GM19351 (cell line): ENCODE measurements around the gene POLR3K.

Experiments used
- ATAC-seq: cut with Tn5 transposase; IDR thresholded peaks from one replicate; pipeline ENCODE4 v1.9.1; 2021; ENCODE audit warnings: mild to moderate bottlenecking, moderate library complexity; ENCODE audit not compliant: unreplicated experiment

The POLR3K gene

DNA sequence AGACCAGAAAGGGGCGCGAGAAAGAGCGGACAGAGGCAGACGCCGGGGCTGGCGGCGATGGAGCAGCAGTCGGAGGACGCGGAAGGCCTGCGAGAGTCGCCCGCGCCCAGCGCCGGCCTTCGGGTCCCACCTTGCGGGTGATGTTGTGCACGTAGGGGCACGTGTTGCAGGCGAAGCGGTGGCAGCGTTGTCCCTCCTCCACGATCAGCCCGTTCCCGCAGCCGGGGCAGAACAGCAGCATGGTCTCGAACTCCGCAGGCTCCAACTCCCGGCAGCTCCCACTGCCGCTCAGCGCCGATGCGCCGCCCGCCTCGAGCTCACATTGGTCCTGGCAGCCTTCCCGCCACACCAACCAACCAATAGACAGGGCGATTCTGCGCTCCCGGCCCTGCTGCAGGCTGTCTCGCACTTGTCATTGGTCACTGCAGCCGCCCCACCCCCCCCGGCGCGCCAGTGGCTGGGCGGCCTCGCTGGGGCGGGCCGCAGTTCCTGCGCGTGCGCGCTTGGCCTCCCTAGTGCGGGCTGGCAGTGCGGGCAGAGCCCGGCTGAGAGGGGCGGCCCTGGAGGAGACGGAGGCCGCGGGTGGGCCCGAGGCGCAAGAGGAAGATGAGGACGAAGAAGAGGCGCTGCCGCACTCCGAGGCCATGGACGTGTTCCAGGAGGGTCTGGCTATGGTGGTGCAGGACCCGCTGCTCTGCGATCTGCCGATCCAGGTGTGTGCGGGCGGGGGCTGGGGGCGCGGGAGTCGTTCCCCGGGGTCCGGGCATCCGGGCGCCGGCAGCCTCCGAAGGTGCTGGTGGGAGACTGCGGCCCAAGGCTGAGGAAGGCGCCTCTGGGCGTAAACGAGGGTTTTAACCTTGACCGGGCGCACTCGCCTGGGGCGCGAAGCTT is at the start of gene POLR3K, which contains the start of gene SNRNP25:
Gene POLR3K, minus strand, starts transcription at position 263 of the 891 bp plus-strand sequence. Its CDS starts 22 bp downstream, at position 241.
Gene SNRNP25, plus strand, starts transcription at position 483 of the 891 bp plus-strand sequence. Its CDS starts 189 bp downstream, at position 672.
- peak; percentile 93 for ATAC-seq

GRCh38 chr16:102060-102855 is 48.9 kb upstream of the POLR3K start:
- ATAC-seq, result no peak

DNA sequence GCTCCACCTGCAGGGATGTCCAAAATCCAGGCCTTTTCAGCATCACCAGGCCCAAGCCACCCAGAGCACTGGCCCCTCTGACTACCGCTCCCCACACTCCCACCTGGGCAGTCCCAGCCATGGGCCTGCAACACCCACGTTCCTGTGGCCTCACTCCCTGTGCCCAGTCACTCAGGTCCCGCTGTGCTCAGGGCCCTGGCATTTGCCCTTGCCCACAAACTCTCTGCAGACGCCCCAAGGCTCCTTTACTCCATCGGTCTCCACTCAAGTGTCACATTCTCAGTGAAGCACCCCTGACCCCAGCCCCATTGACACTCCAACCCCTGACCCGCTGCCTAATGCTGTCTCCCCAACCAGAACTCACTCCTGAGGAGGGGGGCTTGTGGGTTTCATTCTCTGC is 48.2 kb upstream of the POLR3K start:
- no peak for ATAC-seq

DNA sequence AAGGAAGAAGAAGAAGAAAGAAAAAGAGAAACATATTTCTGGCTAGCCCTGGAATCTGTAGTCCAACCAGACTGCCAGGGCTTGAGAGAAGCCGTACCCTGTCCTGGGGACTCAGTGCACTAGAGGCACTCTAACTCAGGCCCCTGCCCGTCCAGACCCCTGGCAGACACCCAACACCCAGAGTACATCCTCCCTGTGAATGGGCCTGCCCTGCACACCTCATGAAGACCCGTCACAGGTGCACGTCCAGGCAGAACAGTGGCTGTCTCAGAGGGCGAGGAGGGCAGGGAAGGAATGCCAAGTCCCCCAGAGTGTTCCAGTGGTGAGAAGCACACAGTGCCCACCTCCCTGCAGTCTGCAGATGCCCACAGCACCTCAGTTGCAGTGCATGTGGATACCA is 47.6 kb upstream of the POLR3K start:
- ATAC-seq, result no peak

DNA sequence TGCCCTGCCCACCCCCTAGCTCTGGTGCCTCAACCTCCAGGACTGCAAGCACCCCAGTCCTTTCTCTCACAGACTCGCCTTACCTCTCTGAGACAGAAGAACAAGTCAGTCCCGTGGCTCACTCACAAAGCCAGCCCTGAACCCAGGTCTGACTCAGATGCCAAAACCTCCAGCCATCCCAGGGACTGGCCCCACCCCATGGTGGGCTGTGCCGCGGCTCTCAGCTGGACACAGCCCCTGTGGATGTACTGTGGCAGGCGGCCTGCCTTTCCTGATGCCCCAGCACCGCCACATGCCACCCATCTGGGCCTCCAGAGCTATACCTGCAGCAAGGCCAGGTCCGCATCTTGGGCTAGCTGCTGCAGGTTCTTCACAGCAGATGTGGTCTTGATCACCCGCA is 44.4 kb upstream of the POLR3K start:
- ATAC-seq, result no peak

DNA sequence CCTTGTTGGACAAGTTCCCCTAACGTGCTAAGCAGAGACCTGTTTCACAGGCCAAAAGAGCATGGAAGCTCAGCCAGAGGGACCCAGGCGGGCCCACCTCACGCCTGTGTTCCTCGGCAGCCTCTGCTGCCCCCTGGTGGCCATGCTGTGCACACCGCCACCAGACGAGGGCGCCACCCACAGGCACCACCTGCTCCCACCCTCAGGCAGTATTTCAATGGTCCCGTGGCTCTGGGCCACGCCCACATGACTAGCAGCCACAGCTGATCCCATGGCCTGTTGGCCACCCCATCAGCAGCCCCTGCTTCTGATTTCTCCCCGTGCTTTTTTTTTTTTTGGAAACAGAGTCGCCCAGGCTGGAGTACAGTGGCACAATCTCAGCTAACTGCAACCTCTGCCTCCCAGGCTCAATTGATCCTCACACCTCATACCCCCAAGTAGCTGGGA is 43.5 kb upstream of the POLR3K start:
- ATAC-seq, result peak; percentile 62

GRCh38 chr16:94918-95265 is 41.5 kb upstream of the POLR3K start:
- ATAC-seq, result no peak

- ATAC-seq, result no peak
Observed at GRCh38 chr16:92431-93339, 39.3 kb upstream of the POLR3K start.

DNA sequence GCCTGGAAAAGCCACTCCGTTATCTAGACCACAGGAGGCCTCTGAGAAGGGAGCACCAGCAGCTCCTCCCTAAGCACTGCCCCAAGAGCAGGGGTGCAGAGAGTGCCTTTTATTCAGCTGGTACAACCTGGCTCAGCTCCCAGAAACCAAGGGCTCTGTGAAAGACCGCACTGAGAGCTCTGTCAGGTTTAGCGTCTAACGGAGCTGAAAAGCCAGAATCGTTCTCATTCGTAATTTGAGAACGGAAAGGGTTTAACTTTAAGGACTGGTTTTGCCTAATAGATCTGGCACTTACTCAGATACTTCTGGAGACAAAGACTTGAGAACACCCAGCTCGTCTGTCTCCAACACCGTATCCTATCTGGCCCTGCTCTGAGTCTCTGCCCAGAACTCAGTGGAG is 38.1 kb upstream of the POLR3K start:
- ATAC-seq, result no peak

- no peak for ATAC-seq
Observed at GRCh38 chr16:89391-90302, 36.2 kb upstream of the POLR3K start.

GRCh38 chr16:88613-89012 is 35.2 kb upstream of the POLR3K start:
- ATAC-seq, result no peak

DNA sequence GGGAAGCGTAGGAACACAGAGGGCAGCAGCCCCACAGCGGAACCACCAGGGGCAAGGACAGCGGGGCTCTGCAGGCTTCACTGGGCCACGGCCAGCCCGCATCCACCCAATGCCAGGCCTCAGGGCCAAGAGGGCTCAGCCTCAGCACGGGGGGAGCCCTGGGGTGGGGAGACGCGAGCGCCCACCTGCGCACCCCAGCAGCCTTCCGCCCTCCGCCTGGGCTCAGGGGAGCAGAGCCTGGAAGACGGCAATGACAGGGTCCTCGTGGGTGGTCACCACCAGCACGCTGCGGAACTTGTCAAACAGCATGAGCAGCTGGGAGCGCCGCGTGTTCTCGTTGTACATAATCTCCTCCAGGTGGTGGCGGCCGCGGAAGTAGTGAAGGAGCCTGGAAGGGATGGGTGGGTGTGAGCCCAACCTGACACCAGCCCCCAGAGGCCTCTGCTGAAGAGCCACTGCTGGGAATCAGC is 33.1 kb upstream of the POLR3K start:
- no peak for ATAC-seq

DNA sequence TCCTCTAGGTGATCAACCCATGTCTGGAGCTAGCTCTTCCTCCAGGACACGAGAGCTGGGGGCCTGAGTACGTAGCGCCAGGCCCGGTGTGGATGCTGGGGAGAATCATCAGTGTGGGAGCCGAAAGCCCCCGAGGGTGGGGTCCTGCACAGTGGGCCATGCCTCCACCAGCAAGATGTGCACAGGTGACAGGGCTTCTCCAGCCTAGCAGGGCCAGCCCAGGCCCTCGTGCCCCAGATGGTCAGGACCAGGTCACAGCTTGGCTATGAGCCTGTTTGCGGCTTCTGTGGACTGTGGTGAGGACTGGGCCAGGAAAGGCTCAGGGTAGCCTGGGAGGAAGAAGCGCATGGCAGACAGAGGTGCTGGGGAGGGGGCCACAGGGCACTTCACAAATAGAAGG is 32.5 kb upstream of the POLR3K start:
- no peak for ATAC-seq

DNA sequence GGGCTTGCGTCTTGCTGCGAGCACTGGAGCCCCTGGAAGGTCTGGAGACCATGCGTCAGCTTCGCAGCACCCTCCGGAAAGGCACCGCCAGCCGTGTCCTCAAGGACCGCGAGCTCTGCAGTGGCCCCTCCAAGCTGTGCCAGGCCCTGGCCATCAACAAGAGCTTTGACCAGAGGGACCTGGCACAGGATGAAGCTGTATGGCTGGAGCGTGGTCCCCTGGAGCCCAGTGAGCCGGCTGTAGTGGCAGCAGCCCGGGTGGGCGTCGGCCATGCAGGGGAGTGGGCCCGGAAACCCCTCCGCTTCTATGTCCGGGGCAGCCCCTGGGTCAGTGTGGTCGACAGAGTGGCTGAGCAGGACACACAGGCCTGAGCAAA is 32.0 kb upstream of the POLR3K start:
- ATAC-seq, result no peak

DNA sequence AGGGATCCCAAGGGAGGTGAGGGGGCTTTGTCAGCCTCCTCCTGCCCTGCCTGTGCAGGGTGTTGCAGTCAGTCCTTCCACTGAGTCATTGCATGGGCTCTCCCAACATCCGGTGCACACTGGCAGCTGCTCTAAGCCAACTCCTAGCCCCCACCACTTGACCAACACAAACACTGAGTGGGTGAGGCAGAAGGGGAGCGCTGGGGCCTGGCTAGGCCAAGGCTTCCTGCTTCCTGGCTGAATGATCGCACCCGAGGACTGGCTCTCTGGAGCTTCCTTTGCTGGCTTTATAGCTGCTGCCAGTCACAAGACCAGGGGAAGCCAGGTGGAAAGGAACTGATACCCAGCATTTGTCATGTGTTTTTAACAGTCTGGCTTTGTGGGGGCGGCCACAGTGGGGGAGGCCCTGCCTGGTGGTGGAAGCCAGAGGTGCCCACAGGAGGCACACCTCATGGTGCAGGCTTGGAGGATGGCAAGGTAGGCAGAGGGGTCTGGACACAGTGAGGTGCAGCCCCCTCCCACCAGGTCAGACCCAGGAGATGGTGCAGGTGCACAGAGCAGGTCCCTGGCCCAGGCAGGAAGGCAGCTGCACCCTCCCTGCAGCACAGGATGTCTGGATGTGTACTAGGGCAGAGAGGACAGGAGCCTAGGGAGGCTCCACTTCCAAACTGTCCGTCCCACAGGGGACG is 31.5 kb upstream of the POLR3K start:
- no peak for ATAC-seq

DNA sequence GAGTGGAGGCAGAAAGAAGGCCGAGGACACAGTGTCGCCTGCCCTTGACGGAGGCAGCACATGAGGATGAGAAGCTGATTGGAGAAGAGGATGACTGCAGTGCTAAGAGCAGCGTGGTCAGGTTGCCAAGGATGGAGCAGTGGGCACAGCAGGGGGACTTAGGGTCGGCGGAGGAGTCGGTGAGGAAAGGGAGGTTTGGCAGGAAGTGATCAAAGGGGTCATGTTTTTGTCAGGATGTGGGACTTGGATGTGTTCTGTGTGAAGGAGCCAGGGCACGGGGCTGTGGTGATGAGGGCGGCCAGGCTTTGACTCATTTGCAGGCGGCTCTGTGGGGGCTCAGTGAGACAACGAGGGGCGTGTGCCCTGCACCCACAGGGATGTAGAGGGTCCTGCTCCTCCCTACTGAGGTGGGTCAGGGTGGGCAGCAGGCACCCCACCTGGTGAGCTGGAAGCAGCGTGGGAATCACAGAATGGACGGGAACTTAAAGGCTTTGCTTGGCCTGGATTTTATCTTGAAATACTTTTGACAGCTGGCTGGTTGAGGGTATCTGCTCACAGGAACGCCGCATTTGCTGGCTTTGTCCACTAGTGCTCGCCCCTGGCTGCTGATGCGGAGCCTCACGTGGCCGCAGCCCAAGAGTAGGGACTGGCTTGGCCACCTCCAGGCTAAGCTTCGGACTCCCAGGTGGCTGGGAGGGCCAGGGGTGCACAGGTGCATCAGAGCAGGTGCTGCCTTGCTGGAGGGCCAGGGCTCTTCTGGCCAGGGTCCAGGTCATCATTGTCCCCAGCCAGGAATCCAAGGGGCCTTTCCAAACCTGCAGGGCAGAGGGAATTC is 30.6 kb upstream of the POLR3K start:
- no peak for ATAC-seq

- ATAC-seq, result no peak
Observed at GRCh38 chr16:83060-83603, 29.7 kb upstream of the POLR3K start.
